ENCODE data around the gene TFF3. TPM values are rescaled to one million over a fixed set of nuclear protein-coding genes. Genes with fewer than 3 reads are reported as not detected.

TFF3 gene
- polyA plus RNA-seq, 1 donor from 2014 or later = not detected

DNA sequence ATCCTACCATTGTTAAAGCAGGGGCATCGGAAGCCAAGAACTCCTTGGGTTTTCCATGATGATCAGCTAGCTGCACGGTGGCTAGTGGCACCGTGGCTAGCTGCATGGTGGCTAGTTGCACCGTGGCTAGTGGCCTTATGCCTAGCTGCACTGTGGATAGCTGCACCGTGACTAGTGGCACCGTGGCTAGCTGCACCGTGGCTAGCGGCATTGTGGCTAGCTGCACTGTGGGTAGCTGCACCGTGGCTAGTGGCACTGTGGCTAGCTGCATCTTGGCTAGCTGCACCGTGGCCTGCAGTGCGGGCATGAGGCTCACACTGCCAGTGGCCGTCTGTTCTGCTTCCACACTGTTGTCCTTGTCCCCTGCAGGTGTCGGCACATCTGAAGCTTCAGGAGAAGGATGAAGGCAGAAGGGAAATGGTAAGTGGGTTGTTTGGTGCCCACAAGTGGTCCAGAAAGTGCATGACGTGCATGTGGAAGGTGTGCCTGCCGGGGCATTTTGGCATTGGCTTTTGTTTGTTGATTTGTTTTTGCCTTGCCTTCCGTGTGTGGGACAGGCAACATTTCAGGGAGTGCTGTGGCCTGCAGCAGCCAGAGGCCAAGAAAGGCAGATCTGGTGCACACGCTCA lies 38.6 kb downstream of the TFF3 start:
- no peaks in the 10 kb centered on the region for H3K9me3 ChIP-seq (ENCODE audit: low read length)
- H3K4me2 ChIP-seq (ENCODE audit: low read length) = no peak overlapping the region
- no peaks in the 10 kb centered on the region for H3K36me3 ChIP-seq (ENCODE audit: insufficient read depth, low read length)
- no peaks in the 10 kb centered on the region for H3K79me2 ChIP-seq (replicated peaks; ENCODE audit: insufficient read depth, low read length)
- H3K4me3 ChIP-seq (ENCODE audit: low read length) = no peak overlapping the region
- no peaks in the 10 kb centered on the region for H4K20me1 ChIP-seq (ENCODE audit: insufficient read depth)
- H3K9me2 ChIP-seq (ENCODE audit: insufficient read depth, low read length) = no peaks in the 10 kb centered on the region
- no peak overlapping the region for H2AFZ ChIP-seq (ENCODE audit: low read depth, low read length)
- H3F3A ChIP-seq (ENCODE audit: insufficient read depth, low read length, poor library complexity, severe bottlenecking) = no peaks in the 10 kb centered on the region
- no peak overlapping the region for H3K27ac ChIP-seq (ENCODE audit: low read length)
- no peak overlapping the region for H3K9ac ChIP-seq (ENCODE audit: low read length)
- H3K27me3 ChIP-seq (ENCODE audit: insufficient read depth, low read depth, low read length) = no peaks in the 10 kb centered on the region
- TF ChIP-seq POLR2AphosphoS5 (IDR thresholded peaks at IDR 0.05) (no peak), TAF1 (IDR thresholded peaks at IDR 0.05; ENCODE audit: low read depth) (no peak), SMC3 (conservative IDR thresholded peaks at IDR 0.05; ENCODE audit: poor library complexity) (peak; percentile 54), CTCF (IDR thresholded peaks at IDR 0.05; ENCODE audit: poor library complexity, severe bottlenecking) (no peak), EZH2 (IDR thresholded peaks at IDR 0.05; ENCODE audit: borderline replicate concordance, insufficient read depth, low read length, poor library complexity, severe bottlenecking) (no peak), RAD21 (conservative IDR thresholded peaks at IDR 0.05) (peak; percentile 47), MXI1 (conservative IDR thresholded peaks at IDR 0.05; ENCODE audit: poor library complexity, severe bottlenecking) (no peak), EP300 (conservative IDR thresholded peaks at IDR 0.05; ENCODE audit: poor library complexity, severe bottlenecking) (no peak)
- TF ChIP-seq, protein P1, sequence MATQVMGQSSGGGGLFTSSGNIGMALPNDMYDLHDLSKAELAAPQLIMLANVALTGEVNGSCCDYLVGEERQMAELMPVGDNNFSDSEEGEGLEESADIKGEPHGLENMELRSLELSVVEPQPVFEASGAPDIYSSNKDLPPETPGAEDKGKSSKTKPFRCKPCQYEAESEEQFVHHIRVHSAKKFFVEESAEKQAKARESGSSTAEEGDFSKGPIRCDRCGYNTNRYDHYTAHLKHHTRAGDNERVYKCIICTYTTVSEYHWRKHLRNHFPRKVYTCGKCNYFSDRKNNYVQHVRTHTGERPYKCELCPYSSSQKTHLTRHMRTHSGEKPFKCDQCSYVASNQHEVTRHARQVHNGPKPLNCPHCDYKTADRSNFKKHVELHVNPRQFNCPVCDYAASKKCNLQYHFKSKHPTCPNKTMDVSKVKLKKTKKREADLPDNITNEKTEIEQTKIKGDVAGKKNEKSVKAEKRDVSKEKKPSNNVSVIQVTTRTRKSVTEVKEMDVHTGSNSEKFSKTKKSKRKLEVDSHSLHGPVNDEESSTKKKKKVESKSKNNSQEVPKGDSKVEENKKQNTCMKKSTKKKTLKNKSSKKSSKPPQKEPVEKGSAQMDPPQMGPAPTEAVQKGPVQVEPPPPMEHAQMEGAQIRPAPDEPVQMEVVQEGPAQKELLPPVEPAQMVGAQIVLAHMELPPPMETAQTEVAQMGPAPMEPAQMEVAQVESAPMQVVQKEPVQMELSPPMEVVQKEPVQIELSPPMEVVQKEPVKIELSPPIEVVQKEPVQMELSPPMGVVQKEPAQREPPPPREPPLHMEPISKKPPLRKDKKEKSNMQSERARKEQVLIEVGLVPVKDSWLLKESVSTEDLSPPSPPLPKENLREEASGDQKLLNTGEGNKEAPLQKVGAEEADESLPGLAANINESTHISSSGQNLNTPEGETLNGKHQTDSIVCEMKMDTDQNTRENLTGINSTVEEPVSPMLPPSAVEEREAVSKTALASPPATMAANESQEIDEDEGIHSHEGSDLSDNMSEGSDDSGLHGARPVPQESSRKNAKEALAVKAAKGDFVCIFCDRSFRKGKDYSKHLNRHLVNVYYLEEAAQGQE (IDR thresholded peaks at IDR 0.05; ENCODE audit: borderline replicate concordance) = no peak

DNA sequence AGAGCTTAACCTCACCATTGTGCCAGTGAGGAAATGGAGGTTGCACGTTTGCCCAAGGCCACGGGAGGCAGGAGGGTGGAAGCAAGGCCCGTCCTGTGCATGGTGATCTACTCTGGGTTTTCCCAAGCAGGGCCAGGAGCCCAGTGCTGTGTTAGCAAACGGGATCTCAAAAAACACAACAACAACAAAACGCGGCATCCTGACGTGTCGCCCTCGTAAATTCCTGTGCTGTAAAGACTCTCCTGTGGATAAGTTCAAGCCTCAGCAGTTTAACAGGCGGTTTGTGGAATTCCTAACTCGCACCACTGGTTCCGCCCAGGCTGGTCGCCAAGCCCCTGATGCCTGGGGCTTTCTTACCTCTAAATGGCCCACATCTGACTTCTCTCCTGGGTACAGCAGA lies 39.1 kb downstream of the TFF3 start:
- no peaks in the 10 kb centered on the region for H4K20me1 ChIP-seq (ENCODE audit: insufficient read depth)
- no peak overlapping the region for H2AFZ ChIP-seq (ENCODE audit: low read depth, low read length)
- H3K4me2 ChIP-seq (ENCODE audit: low read length) = no peak overlapping the region
- H3K27ac ChIP-seq (ENCODE audit: low read length) = no peak overlapping the region
- H3K79me2 ChIP-seq (replicated peaks; ENCODE audit: insufficient read depth, low read length) = no peaks in the 10 kb centered on the region
- H3K9ac ChIP-seq (ENCODE audit: low read length) = no peak overlapping the region
- no peaks in the 10 kb centered on the region for H3K27me3 ChIP-seq (ENCODE audit: insufficient read depth, low read depth, low read length)
- no peaks in the 10 kb centered on the region for H3K36me3 ChIP-seq (ENCODE audit: insufficient read depth, low read length)
- H3K9me3 ChIP-seq (ENCODE audit: low read length) = no peaks in the 10 kb centered on the region
- TF ChIP-seq MXI1 (conservative IDR thresholded peaks at IDR 0.05; ENCODE audit: poor library complexity, severe bottlenecking) = no peak
- TF ChIP-seq EZH2 (IDR thresholded peaks at IDR 0.05; ENCODE audit: borderline replicate concordance, insufficient read depth, low read length, poor library complexity, severe bottlenecking) = no peak
- no peak for TF ChIP-seq TAF1 (IDR thresholded peaks at IDR 0.05; ENCODE audit: low read depth)
- no peak for TF ChIP-seq POLR2AphosphoS5 (IDR thresholded peaks at IDR 0.05)
- TF ChIP-seq, protein P1 (IDR thresholded peaks at IDR 0.05; ENCODE audit: borderline replicate concordance) = no peak
- TF ChIP-seq SMC3 (conservative IDR thresholded peaks at IDR 0.05; ENCODE audit: poor library complexity) = no peak
- no peak for TF ChIP-seq RAD21 (conservative IDR thresholded peaks at IDR 0.05)
- H3K9me2 ChIP-seq (ENCODE audit: insufficient read depth, low read length) = no peaks in the 10 kb centered on the region
- H3K4me3 ChIP-seq (ENCODE audit: low read length) = no peak overlapping the region
- H3F3A ChIP-seq (ENCODE audit: insufficient read depth, low read length, poor library complexity, severe bottlenecking) = no peaks in the 10 kb centered on the region

All from neural cell (in vitro differentiated cells).